Esophagus (tissue), 2 donors: ENCODE data around the gene PKN1. TPM values are rescaled to one million over a fixed set of nuclear protein-coding genes. Genes with fewer than 3 reads are reported as not detected.
"Not testable (repeated sequence)": the region's sequence is repeated elsewhere in the genome, so short reads cannot be mapped to it uniquely, and the experiment has no call there.

Source experiments
- H3K27ac ChIP-seq, 2 donors: one replicate each; pipeline ENCODE4 v1.5.1; 2013; ENCODE audit warnings: low read depth in 2 of 2, mild to moderate bottlenecking in 2 of 2, inconsistent platforms in 1 of 2, low read length in 1 of 2, moderate library complexity in 1 of 2
- H3K27me3 ChIP-seq, 2 donors: one replicate each; pipeline ENCODE4 v1.6.1; 2013; ENCODE audit warnings: low read length in 2 of 2, control low read depth in 1 of 2, mild to moderate bottlenecking in 1 of 2; ENCODE audit not compliant: insufficient read depth in 2 of 2, control insufficient read depth in 1 of 2
- H3K36me3 ChIP-seq, 2 donors: one replicate each; pipeline ENCODE4 v1.6.1; 2013; ENCODE audit warnings: low read length in 1 of 2; ENCODE audit not compliant: control insufficient read depth in 2 of 2, insufficient read depth in 2 of 2
- H3K4me1 ChIP-seq, 2 donors: one replicate each; pipeline ENCODE4 v1.6.1; 2013; ENCODE audit warnings: low read length in 1 of 2; ENCODE audit not compliant: control insufficient read depth in 2 of 2, insufficient read depth in 2 of 2
- H3K4me3 ChIP-seq, 2 donors: one replicate each; pipeline ENCODE4 v1.5.1; 2013; ENCODE audit warnings: low read length in 2 of 2, mild to moderate bottlenecking in 2 of 2, low read depth in 1 of 2, moderate library complexity in 1 of 2
- H3K9me3 ChIP-seq, 2 donors: one replicate each; pipeline ENCODE4 v1.6.1; 2013; ENCODE audit warnings: mild to moderate bottlenecking in 2 of 2, low read depth in 1 of 2, low read length in 1 of 2, moderate library complexity in 1 of 2; ENCODE audit not compliant: control insufficient read depth in 2 of 2, insufficient read depth in 1 of 2
- WGBS, 2 donors: extraction: QIAGEN DNeasy Blood & Tissue Kit; methylation state at CpG; one replicate each; pipeline ENCODE4 v1.1.7; 2013; 5-methylcytosine and 5-hydroxymethylcytosine counted together
- polyA plus RNA-seq, 2 donors: library from polyadenylated mRNA; stranded (reverse); fragments of 200-250 nt; gene quantifications; one replicate each; pipeline ENCODE4 v1.2.3, GENCODE V29; 2013
- donor health status: healthy with polysubstance abuse.
- donor health status: Bipolar disorder and iron deficiency.

Gene PKN1
- polyA plus RNA-seq, 2 donors, result 10.7 to 12.6 TPM

DNA sequence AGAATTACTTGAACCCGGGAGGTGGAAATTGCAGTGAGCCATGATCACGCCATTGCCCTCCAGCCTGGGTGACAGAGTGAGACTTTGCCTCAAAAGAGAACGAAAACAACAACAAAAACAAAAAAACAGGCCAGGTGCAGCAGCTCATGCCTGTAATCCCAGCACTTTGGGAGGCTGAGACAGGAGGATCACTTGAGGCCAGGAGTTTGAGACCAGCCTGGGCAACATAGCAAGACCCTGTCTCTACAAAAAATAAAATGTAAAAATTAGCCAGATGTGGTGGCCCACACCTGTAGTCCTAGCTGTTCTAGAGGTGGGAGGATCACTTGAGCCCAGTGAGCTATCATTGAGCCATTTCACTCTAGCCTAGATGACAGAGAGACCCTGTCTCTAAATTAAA lies 19.2 kb downstream of the PKN1 start:
- H3K9me3 ChIP-seq, H3K27ac ChIP-seq, H3K27me3 ChIP-seq, H3K4me3 ChIP-seq, H3K4me1 ChIP-seq: not testable (repeated sequence)
- 97 to 98% methylated on average over 3 of the region's 3 CpGs for WGBS, 2 donors
- H3K36me3 ChIP-seq, result peaks cover 0 to 20% of the 10 kb centered on the region in 2 donors

DNA sequence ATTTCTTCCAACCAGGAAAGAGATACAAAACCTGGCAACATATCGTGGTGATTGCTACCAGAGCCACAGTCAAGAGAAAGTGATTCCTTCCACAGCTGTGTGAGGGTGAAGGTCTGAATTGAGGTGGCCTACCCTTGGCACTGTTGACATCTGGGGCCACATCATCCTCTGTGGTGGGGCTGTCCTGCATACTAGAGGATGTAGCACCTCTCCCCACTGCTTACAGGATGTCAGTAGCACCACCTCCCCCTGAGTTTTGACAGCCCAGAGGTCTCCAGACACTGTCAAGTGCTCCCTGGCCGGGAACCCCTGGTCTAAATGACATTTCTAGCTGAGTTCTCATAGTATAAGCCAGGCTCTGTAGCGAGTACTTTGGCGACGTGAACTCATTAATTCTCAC lies 26.6 kb downstream of the PKN1 start:
- Histone ChIP-seq H3K36me3 (peaks cover 0 to 5% of the 10 kb centered on the region in 2 donors), H3K27me3 (no peaks in the 10 kb centered on the region), H3K9me3 (no peaks in the 10 kb centered on the region), H3K27ac (no peak overlapping the region), H3K4me1 (no peaks in the 10 kb centered on the region), H3K4me3 (no peak overlapping the region)
- WGBS, 2 donors, result 78 to 80% methylated on average over 5 of the region's 5 CpGs

DNA sequence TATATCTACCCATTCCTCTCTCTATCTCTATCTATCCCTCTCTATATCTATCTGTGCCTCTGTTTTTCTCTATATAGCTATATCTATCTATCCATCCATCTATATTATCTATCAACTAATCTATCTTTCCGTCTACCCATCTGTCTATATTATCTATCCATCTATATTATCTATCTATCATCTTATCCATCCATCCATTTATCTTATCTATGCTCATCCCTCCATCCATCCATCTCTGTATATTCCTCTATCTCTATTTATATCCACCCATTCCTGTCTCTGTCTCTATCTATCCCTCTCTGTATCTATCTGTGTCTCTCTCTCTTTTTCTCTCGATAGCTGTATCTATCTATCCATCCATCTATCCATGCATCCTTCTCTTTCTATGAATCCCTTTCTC lies 27.8 kb downstream of the PKN1 start:
- 88 to 93% methylated on average over 2 of the region's 2 CpGs for WGBS, 2 donors
- no peak overlapping the region for H3K4me3 ChIP-seq

DNA sequence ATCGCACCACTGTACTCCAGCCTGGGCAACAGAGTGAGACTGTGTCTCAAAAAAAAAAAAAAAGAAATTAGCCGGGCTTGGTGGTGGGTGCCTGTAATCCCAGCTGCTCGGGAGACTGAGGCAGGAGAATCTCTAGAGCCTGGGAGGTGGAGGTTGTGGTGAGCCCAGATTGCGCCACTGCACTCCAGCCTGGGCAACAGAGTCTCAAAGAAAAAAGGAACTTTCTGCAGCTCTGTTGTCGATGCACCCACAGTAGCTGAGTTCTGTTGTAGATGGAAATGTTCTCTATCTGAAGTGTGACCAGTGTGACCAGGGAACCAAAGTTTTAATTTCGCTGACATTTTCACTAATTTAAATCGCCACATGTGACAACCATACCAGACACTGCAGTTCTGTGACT lies 29.3 kb downstream of the PKN1 start:
- H3K27me3 ChIP-seq, H3K4me3 ChIP-seq, H3K27ac ChIP-seq, H3K4me1 ChIP-seq, H3K36me3 ChIP-seq, H3K9me3 ChIP-seq: not testable (repeated sequence)
- WGBS, 2 donors, result 93 to 94% methylated on average over 5 to 7 of the region's 7 CpGs

More for the DNA sequence above, 27.8 kb downstream of the PKN1 start:
- Histone ChIP-seq H3K27ac (no peak overlapping the region), H3K4me1 (no peaks in the 10 kb centered on the region), H3K36me3 (peaks cover 0 to 7% of the 10 kb centered on the region in 2 donors), H3K27me3 (no peaks in the 10 kb centered on the region), H3K9me3 (no peaks in the 10 kb centered on the region)

DNA sequence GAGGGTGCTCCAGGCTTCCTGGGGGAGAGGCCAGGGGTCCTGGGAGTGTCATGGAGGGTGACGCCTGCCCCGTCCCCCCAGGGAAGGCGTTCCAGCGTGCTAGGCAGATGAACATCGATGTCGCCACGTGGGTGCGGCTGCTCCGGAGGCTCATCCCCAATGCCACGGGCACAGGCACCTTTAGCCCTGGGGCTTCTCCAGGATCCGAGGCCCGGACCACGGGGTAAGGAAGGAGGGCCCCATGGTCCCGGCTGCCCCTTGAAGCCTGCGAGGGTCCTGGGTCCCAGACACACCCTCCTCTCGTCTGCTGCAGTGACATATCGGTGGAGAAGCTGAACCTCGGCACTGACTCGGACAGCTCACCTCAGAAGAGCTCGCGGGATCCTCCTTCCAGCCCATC lies 30.6 kb downstream of the PKN1 start:
- H3K4me3 ChIP-seq, result no peak overlapping the region
- H3K27me3 ChIP-seq, result no peaks in the 10 kb centered on the region
- peaks cover 0 to 2% of the 10 kb centered on the region in 2 donors for H3K36me3 ChIP-seq
- 94% methylated on average over 21 of the region's 21 CpGs for WGBS, 2 donors
- H3K9me3 ChIP-seq, result no peaks in the 10 kb centered on the region
- no peak overlapping the region for H3K27ac ChIP-seq
- no peaks in the 10 kb centered on the region for H3K4me1 ChIP-seq

DNA sequence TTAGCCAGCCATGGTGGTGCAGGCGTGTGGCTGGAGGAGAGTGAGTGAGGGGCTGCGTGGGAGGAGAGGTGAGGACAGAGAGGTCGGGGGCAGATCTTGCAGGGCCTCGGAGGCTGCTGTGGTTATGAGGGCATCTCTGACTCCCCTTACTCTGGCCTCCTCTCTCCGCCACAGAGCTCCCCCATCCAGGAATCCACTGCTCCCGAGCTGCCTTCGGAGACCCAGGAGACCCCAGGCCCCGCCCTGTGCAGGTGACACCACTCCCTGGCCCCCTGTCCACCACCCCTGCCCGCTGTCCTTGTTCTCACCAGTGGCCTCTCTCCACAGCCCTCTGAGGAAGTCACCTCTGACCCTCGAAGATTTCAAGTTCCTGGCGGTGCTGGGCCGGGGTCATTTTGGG lies 34.3 kb downstream of the PKN1 start:
- 87 to 89% methylated on average over 12 of the region's 12 CpGs for WGBS, 2 donors
- peaks cover 0 to 2% of the 10 kb centered on the region in 2 donors for H3K36me3 ChIP-seq
- no peak overlapping the region for H3K4me3 ChIP-seq
- no peaks in the 10 kb centered on the region for H3K27me3 ChIP-seq
- no peak overlapping the region for H3K27ac ChIP-seq
- H3K9me3 ChIP-seq, result no peaks in the 10 kb centered on the region
- peaks cover 0 to under 1% of the 10 kb centered on the region in 2 donors for H3K4me1 ChIP-seq

DNA sequence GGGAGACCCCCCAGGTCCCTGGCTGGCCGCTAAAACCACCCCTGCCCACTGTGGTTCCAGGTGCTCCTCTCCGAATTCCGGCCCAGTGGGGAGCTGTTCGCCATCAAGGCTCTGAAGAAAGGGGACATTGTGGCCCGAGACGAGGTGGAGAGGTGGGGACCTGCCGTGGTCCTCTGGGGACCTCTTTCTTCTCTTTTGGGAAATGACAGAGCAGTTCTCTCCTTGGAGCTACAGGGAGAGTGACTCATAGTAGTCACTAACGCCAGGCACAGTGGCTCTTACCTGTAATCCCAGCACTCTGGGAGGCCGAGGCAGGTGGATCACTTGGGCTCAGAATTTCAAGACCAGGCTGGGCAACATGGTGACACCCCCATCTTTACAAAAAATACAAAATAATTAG lies 34.7 kb downstream of the PKN1 start:
- 75 to 78% methylated on average over 9 of the region's 9 CpGs for WGBS, 2 donors
- Histone ChIP-seq H3K4me1 (peaks cover 0 to 3% of the 10 kb centered on the region in 2 donors), H3K27me3 (peaks cover 0 to 2% of the 10 kb centered on the region in 2 donors), H3K36me3 (peaks cover 0 to 2% of the 10 kb centered on the region in 2 donors), H3K9me3 (no peaks in the 10 kb centered on the region), H3K27ac (no peak overlapping the region), H3K4me3 (no peak overlapping the region)

DNA sequence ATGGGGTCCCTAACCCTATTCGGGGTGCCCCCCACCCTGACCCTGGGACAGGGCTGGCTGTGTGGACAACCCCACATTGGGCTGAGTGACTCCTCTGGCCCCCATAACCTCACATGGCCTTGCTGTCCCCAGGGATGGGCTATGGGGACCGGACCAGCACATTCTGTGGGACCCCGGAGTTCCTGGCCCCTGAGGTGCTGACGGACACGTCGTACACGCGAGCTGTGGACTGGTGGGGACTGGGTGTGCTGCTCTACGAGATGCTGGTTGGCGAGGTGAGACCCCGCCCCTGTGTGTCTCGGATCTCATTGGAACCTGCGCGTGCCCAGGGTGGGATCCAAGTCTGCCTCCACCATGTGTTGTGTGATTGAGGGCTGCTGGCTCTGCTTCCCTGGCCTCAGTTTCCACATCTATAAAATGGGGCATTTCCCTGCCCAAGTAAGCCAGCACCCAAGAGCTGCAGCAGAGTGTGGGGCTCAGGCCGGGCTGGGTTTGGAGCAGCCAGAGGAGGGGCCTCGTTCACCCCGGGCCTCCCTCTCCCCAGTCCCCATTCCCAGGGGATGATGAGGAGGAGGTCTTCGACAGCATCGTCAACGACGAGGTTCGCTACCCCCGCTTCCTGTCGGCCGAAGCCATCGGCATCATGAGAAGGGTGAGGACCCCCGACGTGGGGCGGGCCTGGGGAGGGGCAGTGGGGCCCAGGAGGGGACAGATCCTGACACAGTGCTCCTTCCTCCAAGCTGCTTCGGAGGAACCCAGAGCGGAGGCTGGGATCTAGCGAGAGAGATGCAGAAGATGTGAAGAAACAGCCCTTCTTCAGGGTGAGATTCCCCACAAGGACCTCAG lies 37.1 kb downstream of the PKN1 start:
- WGBS, 2 donors, result 85% methylated on average over 31 to 32 of the region's 32 CpGs
- Histone ChIP-seq H3K4me3 (no peak overlapping the region), H3K9me3 (no peaks in the 10 kb centered on the region), H3K4me1 (peaks cover 0 to 19% of the 10 kb centered on the region in 2 donors), H3K27ac (no peak overlapping the region), H3K27me3 (peaks cover 0 to 2% of the 10 kb centered on the region in 2 donors), H3K36me3 (no peaks in the 10 kb centered on the region)

DNA sequence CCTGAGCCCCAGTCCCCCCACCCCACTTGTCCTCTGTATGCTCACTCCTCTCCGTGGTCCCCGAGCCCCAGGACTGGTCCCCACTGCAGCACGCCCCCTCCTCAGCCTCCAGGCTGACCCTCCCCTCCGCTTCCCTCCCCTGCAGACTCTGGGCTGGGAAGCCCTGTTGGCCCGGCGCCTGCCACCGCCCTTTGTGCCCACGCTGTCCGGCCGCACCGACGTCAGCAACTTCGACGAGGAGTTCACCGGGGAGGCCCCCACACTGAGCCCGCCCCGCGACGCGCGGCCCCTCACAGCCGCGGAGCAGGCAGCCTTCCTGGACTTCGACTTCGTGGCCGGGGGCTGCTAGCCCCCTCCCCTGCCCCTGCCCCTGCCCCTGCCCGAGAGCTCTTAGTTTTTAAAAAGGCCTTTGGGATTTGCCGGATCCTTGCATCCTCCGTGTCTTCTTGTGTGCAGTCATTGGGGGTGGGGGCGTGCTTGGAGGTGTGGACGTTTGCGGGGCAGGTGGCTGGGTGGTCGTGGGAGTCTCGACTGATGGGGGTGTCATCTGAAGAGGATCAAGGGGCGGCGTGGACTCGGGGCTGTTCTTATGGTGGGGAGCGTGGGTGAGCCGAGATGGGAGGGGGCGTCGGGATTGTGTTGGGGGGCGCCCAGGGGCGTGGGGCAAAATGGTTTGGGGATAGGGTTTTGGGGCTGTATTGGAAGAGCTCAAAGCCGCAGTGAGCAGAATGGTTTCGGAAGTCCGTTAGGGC lies 38.5 kb downstream of the PKN1 start:
- no peaks in the 10 kb centered on the region for H3K9me3 ChIP-seq
- H3K27ac ChIP-seq, result no peak overlapping the region
- peaks cover 0 to 2% of the 10 kb centered on the region in 2 donors for H3K27me3 ChIP-seq
- peaks cover 0 to 28% of the 10 kb centered on the region in 2 donors for H3K4me1 ChIP-seq
- H3K4me3 ChIP-seq, result no peak overlapping the region
- H3K36me3 ChIP-seq, result no peaks in the 10 kb centered on the region
- 69 to 72% methylated on average over 33 to 46 of the region's 46 CpGs for WGBS, 2 donors
